GM21528 (cell line): ENCODE measurements around the gene TMEM108.

Source experiments
- ATAC-seq: cut with Tn5 transposase; IDR thresholded peaks from one replicate; pipeline ENCODE4 v1.9.1; 2021; ENCODE audit warnings: mild to moderate bottlenecking, moderate library complexity; ENCODE audit not compliant: unreplicated experiment, low FRiP score

TMEM108 gene

GRCh38 chr3:133443649-133444422, 405.6 kb downstream of the TMEM108 start:
- ATAC-seq = no peak

GRCh38 chr3:133444423-133444774, 406.2 kb downstream of the TMEM108 start:
- ATAC-seq = no peak

GRCh38 chr3:133445108-133445507, 406.9 kb downstream of the TMEM108 start:
- no peak for ATAC-seq
